ENCODE measurements around the gene CFAP65. TPM values are rescaled to one million over a fixed set of nuclear protein-coding genes. Genes with fewer than 3 reads are reported as not detected.

Gene CFAP65
- total and polyA plus RNA-seq, 2 of the 13 experiments (the other 11 are each of a cell fraction or from before 2014, with no cell fraction given): 0.05 TPM; not detected in 1

- ATAC-seq: no peak
- ChIA-PET POLR2A (no interaction called here), CTCF (ENCODE audit: low intra/inter-chr PET ratio, low total read pairs) (no interaction called here)
- no TSS peak for BruUV-seq (replicated peaks)
- in situ Hi-C loops (cut with HindIII; ENCODE audit: extremely low pct_ligation_motif_present, low pct_unique_long_range_greater_than_20kb) (no loop called here), intact Hi-C loops (cut with micrococcal nuclease; ENCODE audit: unreplicated experiment) (loop anchor here (10.0 kb wide), 1 partner anchor 123 kb away; no protein-coding TSS in a partner anchor)
- H3K79me2 ChIP-seq (ENCODE audit: insufficient read depth, low read length): no peaks in the 10 kb centered on the region
- H4K20me1 ChIP-seq (ENCODE audit: insufficient read depth, low read length): peaks cover 9% of the 10 kb centered on the region; the same call in 1 of the 2 replicates
- H3K4me3 ChIP-seq (replicated peaks in 1 of 3; ENCODE audit: insufficient read depth in 1 of 3, low read depth in 2 of 3, low read length in 3 of 3): no peak overlapping the region
- TF ChIP-seq ZNF749 (CRISPR knock-in tag; IDR thresholded peaks at IDR 0.05; ENCODE audit: borderline replicate concordance) (no peak), ATF7 (IDR thresholded peaks at IDR 0.05) (peak; percentile 77), ATF7 (CRISPR knock-in tag; IDR thresholded peaks at IDR 0.05) (no peak), CREB1 (IDR thresholded peaks at IDR 0.05) (peak; percentile 71), CREB1 (CRISPR knock-in tag; IDR thresholded peaks at IDR 0.05) (no peak)
- H2AFZ ChIP-seq (ENCODE audit: low read length): no peak overlapping the region
- FAIRE-seq: no peak
- H3K27ac ChIP-seq (ENCODE audit: extremely low read length, insufficient read depth, low read length): no peak overlapping the region
- no peak overlapping the region for H3K4me2 ChIP-seq (ENCODE audit: low read depth, low read length)
- H3K9me3 ChIP-seq (ENCODE audit: low read length): no peaks in the 10 kb centered on the region
- no peak for DNase-seq (ENCODE audit: low spot score)
- H3K27me3 ChIP-seq (ENCODE audit: control insufficient read depth in 1 of 2, insufficient read depth in 2 of 2, low read length in 2 of 2): peaks cover 40 to 93% of the 10 kb centered on the region in 2 experiments
- H3K36me3 ChIP-seq (replicated peaks in 1 of 2; ENCODE audit: control insufficient read depth in 1 of 2, insufficient read depth in 2 of 2, low read length in 2 of 2): no peaks in the 10 kb centered on the region
- WGBS (ENCODE audit: low lambda C conversion rate): 13% methylated on average over 3 of the region's 3 CpGs
- H3K9ac ChIP-seq (ENCODE audit: insufficient read depth, low read depth, low read length): no peak overlapping the region
- peaks cover 3% of the 10 kb centered on the region for H3K4me1 ChIP-seq (ENCODE audit: insufficient read depth, low read length)
Measured at GRCh38 chr2:218988164-218988563, 53.2 kb downstream of the CFAP65 start.

- no peak overlapping the region for H3K4me3 ChIP-seq (replicated peaks in 1 of 3; ENCODE audit: insufficient read depth in 1 of 3, low read depth in 2 of 3, low read length in 3 of 3)
- peaks cover 10% of the 10 kb centered on the region; the same call in 1 of the 2 replicates for H4K20me1 ChIP-seq (ENCODE audit: insufficient read depth, low read length)
- no peak overlapping the region for H3K4me2 ChIP-seq (ENCODE audit: low read depth, low read length)
- DNase-seq (ENCODE audit: low spot score): no peak
- no peak overlapping the region for H3K27ac ChIP-seq (ENCODE audit: extremely low read length, insufficient read depth, low read length)
- POLR2A ChIA-PET: no interaction called here
- BruUV-seq (replicated peaks): no TSS peak
- CTCF ChIA-PET (ENCODE audit: low intra/inter-chr PET ratio, low total read pairs): no interaction called here
- H3K36me3 ChIP-seq (replicated peaks in 1 of 2; ENCODE audit: control insufficient read depth in 1 of 2, insufficient read depth in 2 of 2, low read length in 2 of 2): no peaks in the 10 kb centered on the region
- H3K9ac ChIP-seq (ENCODE audit: insufficient read depth, low read depth, low read length): no peak overlapping the region
- peaks cover 7% of the 10 kb centered on the region; the same call in 1 of the 2 replicates for H3K4me1 ChIP-seq (ENCODE audit: insufficient read depth, low read length)
- in situ Hi-C loops (cut with HindIII; ENCODE audit: extremely low pct_ligation_motif_present, low pct_unique_long_range_greater_than_20kb) (no loop called here), intact Hi-C loops (cut with micrococcal nuclease; ENCODE audit: unreplicated experiment) (loop anchor here (10.0 kb wide), 1 partner anchor 121 kb away; no protein-coding TSS in a partner anchor)
- peaks cover 42 to 93% of the 10 kb centered on the region in 2 experiments for H3K27me3 ChIP-seq (ENCODE audit: control insufficient read depth in 1 of 2, insufficient read depth in 2 of 2, low read length in 2 of 2)
- FAIRE-seq: no peak
- no peaks in the 10 kb centered on the region for H3K9me3 ChIP-seq (ENCODE audit: low read length)
- H2AFZ ChIP-seq (ENCODE audit: low read length): no peak overlapping the region
- no peaks in the 10 kb centered on the region for H3K79me2 ChIP-seq (ENCODE audit: insufficient read depth, low read length)
- no peak for ATAC-seq
- 3% methylated on average over 4 of the region's 4 CpGs for WGBS (ENCODE audit: low lambda C conversion rate)
- TF ChIP-seq TOE1 (CRISPR knock-in tag; IDR thresholded peaks at IDR 0.05) (no peak), MAX (IDR thresholded peaks at IDR 0.05) (no peak), PCBP1 (IDR thresholded peaks at IDR 0.05; ENCODE audit: borderline replicate concordance, low read depth, low read length) (no peak), ZNF619 (CRISPR knock-in tag; IDR thresholded peaks at IDR 0.05) (no peak), STAT6 (CRISPR knock-in tag; IDR thresholded peaks at IDR 0.05; ENCODE audit: borderline replicate concordance) (no peak), ZNF281 (CRISPR knock-in tag; IDR thresholded peaks at IDR 0.05; ENCODE audit: borderline replicate concordance) (no peak), ZSCAN29 (CRISPR knock-in tag; conservative IDR thresholded peaks at IDR 0.05) (no peak), ZNF124 (CRISPR knock-in tag; IDR thresholded peaks at IDR 0.05) (no peak)
Measured at GRCh38 chr2:218986148-218986761, 55.1 kb downstream of the CFAP65 start.

Data from HepG2 (cell line).